ENCODE data around the gene SCRT2.
A peak's percentile ranks its signal among the peaks of the same experiment; 100 is the strongest.
"Not testable (repeated sequence)": the region's sequence is repeated elsewhere in the genome, so short reads cannot be mapped to it uniquely, and the experiment has no call there.

SCRT2 gene

GRCh38 chr20:675453-676314, at the start of gene SCRT2:
Gene SCRT2, minus strand, starts transcription at chr20:675802. Its CDS starts 201 bp downstream, at chr20:675601.
- peak; percentile 43 for DNase-seq

GRCh38 chr20:724797-725196, 49.2 kb upstream of the SCRT2 start:
- DNase-seq: not testable (repeated sequence)

- no peak for DNase-seq
Observed at GRCh38 chr20:723756-724155, 48.2 kb upstream of the SCRT2 start.

GRCh38 chr20:722822-723644, 47.4 kb upstream of the SCRT2 start:
- no peak for DNase-seq

DNA sequence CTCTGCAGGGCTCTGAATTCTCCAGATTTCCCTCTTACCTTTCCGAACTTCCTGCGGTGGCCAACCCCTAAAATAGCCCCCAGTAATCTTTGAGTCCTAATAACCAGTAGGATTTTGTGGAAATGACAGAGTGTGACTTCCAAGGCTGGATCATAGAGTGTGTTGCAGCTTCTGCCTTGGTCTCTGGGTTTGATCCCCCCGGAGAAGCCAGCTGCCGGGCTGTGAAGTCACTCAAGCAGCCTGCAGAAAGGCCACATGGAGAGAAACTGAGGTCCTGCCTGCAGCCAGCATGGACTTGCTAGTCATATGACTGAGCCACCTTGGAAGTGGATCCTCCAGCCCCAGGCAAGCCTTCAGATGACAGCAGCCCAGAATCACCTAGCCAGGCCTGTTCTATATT, 46.3 kb upstream of the SCRT2 start:
- DNase-seq: no peak

GRCh38 chr20:719816-720215, 44.2 kb upstream of the SCRT2 start:
- no peak for DNase-seq

DNA sequence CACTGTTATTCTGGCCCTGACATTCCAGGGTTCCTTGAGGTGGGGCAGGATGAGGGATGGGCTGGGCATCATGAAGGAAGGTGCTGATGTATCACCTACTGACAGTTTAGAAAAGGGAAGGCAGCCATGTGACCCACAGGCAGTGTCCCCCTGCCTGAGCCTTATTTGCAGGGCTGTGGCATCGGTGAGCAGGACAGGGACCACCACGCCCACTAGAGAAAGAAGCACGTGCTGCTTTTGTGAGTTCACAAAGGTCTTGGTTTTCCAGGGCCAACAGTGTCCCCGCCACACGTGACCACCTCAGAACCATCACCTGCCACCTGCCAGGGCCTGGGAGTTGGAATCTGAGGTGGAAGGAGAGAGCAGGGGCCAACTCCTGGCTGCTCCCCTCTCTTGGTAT, 43.5 kb upstream of the SCRT2 start:
- DNase-seq: no peak

DNA sequence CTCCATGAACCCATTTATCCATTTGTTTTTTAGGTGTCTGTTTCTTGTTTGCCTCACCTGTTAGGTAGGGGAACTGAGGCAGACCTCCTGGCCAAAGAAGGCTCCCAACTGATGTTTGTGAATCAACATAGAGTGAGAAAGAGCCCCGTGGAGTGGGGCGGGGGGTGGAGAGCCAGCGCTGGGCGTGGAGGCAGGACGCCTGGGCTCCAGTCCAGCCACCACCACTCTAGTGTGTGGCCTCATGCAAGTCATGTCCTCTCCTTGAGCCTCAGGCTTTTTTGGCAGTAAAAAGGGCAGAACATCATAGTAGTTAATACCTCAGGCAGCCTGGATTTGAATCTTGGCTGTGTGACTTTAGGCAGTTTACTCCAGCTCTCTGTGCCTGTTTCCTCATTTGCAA, 42.2 kb upstream of the SCRT2 start:
- DNase-seq: no peak

- DNase-seq: no peak
Observed at GRCh38 chr20:717271-717670, 41.7 kb upstream of the SCRT2 start.

DNA sequence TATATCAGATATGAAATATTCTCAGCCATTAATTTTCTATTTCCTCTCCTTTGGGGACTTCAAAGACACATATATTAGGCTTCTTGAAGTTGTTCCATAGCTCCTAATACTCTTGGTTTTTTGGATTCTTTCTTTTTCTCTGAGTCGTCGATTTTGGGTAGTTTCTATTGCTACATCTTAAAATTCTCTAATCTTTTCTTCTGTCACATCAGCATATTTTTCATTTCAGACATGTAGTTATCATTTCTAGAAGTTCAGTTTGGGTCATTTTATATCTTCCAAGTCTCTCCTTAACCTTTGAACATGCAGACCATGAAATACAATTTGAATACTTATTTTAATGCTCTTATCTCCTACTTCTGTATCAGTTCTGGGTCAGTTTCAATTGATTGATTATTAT, 38.9 kb upstream of the SCRT2 start:
- DNase-seq: no peak

DNA sequence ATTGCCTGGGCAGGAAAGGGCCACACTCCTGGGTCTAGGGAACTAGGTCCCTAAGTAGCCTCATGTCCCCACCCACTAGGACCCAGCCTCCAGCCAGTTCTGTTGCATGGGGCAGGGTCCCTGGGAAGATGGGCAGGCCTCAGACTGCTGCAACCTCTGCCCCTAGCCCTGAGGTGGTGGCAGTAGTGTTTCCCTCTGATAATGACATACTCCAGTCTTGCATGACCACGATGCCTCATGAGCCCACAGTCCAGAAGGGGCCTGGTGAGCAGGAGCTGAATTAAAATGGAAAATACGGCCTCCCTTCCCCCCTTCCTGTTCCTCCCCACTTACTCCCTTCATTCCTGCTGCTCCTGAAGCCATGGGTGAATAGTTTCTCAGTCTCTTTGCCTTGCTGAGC, 36.0 kb upstream of the SCRT2 start:
- DNase-seq: no peak

DNA sequence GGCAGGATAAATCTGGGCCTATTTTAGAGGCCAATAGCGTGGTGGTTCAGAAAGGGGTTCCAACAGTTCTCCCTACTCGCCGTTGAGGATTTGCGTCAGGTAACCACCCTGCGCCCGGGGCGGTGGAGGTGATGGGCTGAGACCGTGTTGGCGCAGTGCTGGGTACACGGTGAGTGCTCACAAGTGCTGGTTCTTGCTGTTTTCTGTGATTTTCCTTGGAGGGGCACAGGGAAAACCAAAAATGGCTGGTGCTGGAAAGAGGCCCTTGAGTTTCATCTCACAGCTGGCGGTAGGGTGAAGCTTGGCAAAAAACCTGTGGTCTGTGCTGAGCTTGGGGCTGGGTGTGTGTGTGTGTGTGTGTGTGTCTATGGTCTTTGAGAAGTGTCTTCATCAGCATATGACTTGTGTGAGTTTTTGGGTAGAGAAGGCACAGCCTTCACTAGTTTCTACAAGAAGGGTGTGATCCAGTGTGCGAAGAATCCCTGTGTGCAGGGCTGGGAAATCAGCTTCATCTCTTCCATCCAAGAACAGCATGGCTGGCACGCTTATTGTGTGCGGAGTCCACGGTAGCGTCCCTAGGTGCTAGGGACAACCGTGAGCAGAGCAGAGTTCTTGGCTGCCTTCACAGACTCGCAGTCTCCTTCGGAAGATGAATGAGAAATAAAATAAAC, 35.3 kb upstream of the SCRT2 start:
- DNase-seq: no peak

GRCh38 chr20:709991-710779, 34.6 kb upstream of the SCRT2 start:
- peak; percentile 1 for DNase-seq

DNA sequence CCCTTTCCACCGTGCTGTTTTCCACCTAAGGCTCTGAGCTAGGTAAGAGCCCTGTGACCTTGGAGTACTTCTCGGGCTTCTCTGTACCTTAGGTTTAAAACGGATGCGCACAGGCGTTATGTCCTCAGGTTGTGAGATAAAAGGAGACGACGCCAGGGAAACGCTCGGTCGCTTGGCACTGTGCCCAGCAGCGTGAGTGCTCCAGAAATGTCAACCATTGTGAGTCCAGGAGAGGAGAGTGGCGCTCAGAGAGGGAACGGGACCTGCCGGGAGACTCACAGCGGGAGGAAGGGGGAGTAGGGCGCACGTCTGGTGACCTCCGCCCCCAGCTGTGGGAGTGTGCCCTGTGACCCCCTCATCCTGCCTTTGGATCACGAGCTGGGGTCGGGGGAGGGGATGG, 33.8 kb upstream of the SCRT2 start:
- peak; percentile 38 for DNase-seq

DNA sequence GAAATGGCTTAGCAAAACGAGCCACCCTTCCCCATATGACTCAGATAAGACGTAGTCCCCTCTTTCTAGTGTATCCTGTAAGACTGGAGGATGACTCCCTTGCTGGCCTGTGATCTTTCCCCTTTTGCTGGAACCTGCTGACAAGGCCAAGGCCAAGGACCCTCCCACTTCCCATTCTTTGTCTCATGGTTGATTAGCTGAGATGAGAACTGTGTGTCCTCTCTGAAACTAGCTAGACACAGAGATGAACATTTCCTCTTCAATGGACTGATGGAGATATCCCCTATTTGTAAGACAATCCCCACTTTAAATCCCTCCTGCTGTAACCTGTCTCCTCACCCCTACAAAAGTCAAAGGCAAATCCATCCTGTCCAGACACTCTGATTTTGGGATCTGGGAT, 33.4 kb upstream of the SCRT2 start:
- no peak for DNase-seq

- DNase-seq: no peak
Observed at GRCh38 chr20:707451-708110, 32.0 kb upstream of the SCRT2 start.

DNA sequence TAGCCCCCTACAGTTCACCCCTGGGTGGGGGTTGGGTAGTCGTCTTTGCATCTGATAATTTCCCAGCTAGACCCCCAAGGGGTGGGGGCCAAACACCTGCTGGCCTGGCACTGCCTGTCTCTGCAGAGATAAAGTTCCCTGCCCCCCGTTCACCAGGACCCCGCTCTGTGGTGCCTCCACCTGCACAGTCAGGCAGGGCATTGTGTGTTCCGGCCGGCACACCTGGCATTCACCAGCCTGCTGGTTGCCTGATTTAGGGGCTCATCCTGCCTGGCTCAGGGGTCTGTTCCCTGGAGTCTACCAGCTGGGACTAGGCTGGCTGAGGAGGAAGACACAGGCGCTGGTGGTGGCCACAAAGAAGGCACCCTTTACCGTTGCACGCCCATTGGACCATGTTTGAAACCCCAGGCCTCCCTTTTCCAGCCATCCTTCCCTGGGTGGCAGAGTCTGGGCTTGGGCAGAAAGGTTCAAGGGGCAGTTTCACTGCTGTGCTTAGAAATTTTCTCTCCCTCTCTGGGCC, 30.8 kb upstream of the SCRT2 start:
- DNase-seq: no peak

- DNase-seq: no peak
Observed at GRCh38 chr20:704726-705125, 29.1 kb upstream of the SCRT2 start.

- DNase-seq: no peak
Observed at GRCh38 chr20:703426-703825, 27.8 kb upstream of the SCRT2 start.

- no peak for DNase-seq
Observed at GRCh38 chr20:703006-703405, 27.4 kb upstream of the SCRT2 start.

- no peak for DNase-seq
Observed at GRCh38 chr20:701401-702129, 26.0 kb upstream of the SCRT2 start.

Data from DMS79 treated with DMSO at 0.1 percent for 48 hours (cell line).